ENCODE data around the gene FAM149B1.

Gene FAM149B1

DNA sequence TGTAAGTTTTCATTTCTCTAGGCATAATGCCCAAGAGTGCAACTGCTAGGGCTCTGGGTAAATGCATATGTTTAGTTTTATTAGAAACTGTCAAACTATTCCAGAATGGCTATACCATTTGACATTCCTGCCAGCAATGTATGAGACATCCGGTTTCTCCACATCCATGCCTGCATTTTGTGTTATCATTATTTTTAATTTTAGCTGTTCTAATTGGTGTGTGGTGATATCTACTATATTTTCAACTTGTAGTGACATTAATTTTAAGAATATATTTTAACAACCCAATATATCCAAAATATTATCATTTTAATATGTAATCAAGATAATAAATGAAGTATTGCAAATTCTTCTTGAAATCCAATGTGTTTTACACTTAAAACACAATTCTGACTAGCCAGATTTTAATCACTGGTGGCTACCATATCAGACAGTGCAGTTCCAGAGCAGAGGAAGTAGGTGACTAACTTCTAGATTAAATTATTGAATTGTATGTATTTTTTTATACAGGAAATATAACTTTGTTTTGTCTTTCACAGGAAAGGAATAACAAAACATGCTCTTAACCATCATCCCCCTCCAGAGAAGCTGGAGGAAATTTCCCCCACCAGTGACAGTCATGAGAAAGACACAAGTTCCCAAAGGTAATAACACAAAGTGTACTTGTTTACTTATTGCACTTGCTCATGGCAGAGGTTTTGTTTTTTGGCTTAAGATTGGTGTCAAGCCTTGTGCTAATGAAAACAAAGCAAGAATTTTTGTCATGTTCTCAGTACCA, 6.4 kb downstream of the FAM149B1 start:
- no peak for DNase-seq

DNA sequence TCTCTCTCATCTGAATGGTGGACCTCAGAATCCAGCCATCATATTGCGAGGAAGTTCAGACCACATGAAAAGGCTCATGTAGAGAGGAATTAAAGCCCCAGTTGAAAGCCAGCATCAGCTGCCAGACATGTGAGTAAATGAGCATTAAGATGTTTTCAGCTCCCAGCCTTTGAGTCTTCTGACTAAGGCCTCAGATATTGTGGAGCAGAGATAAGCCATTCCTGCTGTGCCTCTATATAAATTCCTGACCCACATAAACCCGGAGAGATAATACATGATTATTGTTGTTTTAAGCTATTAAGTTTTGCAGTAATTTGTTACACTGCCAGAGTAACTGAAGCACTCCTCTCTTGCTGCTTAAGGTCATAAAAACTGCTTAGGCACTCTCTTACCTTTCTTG, 14.6 kb downstream of the FAM149B1 start:
- no peak for DNase-seq

GRCh38 chr10:73183667-73184281, 15.9 kb downstream of the FAM149B1 start:
- no peak for DNase-seq

DNA sequence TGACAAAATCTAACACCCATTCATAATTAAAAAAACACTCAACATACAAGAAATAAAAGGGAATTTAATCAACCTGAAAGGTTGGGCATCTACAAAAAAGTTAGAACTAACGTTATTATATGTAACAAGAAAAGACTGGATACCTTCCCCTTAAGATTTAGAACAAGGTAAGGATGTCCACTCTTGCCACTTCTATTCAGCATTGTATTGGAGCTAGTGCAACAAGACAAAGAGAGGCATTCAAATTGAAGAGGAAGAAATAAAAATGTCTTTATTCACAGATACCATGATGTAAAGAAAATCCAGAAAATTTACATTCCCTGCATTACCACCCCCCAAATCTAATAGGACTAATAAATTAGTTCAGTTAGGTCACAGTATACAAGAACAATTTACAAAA, 18.3 kb downstream of the FAM149B1 start:
- DNase-seq, result no peak

- no peak for DNase-seq
Observed at GRCh38 chr10:73190188-73190587, 22.3 kb downstream of the FAM149B1 start.

- no peak for DNase-seq
Observed at GRCh38 chr10:73205081-73205480, 37.2 kb downstream of the FAM149B1 start.

- no peak for DNase-seq
Observed at GRCh38 chr10:73205890-73206289, 38.0 kb downstream of the FAM149B1 start.

- no peak for DNase-seq
Observed at GRCh38 chr10:73206385-73206784, 38.5 kb downstream of the FAM149B1 start.

DNA sequence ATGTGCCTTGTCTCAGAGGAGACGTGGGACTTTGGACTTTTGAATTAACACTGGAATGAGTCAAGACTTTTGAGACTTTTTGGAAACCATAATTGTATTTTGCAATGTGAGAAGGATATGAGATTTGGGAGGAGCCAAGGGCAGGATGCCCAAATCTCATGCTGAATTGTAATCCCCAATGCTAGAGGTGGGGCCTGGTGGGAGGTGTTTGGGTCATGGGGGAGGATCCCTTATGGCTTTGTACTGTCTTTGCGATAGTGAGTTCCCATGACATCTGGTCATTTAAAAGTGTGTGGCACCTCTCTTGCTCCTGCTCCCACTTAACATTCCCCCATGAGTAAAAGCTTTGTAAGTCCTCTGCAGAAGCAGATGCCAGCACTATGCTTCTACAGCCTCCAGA, 40.0 kb downstream of the FAM149B1 start:
- no peak for DNase-seq

- DNase-seq, result no peak
Observed at GRCh38 chr10:73209705-73210104, 41.8 kb downstream of the FAM149B1 start.

- no peak for DNase-seq
Observed at GRCh38 chr10:73210395-73211105, 42.6 kb downstream of the FAM149B1 start.

DNA sequence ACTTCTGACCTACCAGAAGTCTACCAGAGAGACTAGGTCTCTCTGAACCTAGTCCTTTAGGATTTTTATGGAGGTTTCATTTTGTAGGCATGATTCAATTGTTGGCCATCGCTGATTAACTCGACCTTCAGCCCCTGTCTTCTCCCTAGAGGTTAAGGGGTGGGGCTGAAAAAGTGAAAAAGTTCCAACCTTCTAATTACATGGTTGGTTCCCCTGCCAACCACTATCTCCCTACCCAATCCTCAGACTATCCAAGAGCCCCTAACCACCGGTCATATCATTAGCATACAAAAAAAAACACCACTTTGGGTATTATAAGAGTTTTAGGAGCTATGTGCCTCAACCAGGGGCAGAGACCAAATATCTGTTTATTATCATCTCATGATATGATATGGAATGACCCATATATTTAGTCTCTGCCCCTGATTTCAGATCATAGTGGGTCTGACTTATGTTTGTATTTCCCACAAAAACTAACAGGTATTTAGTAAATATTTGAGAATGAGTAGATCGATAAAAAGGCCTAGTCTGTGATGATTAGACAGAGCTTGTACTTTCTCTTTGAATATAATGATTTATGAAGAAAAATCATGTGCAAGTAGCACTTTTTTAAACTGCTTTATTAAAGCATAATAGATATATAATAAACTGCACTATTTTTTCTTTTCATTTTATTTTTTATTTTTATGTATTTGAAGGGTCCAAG, 43.3 kb downstream of the FAM149B1 start:
- no peak for DNase-seq

GRCh38 chr10:73215749-73216148, 47.8 kb downstream of the FAM149B1 start:
- no peak for DNase-seq

- DNase-seq, result no peak
Observed at GRCh38 chr10:73217628-73218027, 49.7 kb downstream of the FAM149B1 start.

DNA sequence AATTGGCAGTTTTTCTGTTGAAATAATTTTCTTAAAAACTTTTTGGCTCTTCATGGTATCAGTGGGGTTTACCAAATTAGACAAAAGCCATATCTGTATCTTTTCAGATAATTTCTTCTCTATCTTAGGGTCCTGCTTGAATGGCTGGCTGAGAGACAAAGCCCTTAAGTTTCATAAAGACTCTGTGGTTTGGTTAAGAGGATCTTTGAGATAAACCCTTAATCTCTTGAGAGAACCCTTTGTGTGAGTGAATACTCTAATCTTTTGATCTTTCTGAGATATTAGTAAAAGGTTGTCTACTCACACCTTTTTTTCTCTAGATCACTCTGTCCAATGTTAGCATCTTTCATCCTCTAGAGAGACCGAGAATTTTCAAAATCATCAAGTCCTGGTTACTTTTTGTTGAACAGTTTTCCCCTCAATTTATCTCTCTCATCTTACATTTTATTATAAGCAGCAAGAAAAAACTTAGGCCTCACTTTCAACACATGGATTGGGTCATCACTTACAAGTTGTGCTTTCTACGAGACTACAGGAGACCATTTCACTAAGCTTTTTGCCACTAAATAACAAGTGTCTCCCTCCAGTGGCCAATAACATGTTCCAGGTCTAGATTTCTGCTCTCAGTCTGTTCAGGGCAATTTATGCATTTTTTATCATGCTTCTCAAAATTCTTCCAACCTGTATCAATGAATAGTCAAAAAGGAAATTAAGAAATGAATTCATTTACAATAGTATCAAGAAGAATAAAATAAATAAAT, 50.7 kb downstream of the FAM149B1 start:
- DNase-seq, result peak; percentile 4

- DNase-seq, result no peak
Observed at GRCh38 chr10:73219384-73219783, 51.5 kb downstream of the FAM149B1 start.

DNA sequence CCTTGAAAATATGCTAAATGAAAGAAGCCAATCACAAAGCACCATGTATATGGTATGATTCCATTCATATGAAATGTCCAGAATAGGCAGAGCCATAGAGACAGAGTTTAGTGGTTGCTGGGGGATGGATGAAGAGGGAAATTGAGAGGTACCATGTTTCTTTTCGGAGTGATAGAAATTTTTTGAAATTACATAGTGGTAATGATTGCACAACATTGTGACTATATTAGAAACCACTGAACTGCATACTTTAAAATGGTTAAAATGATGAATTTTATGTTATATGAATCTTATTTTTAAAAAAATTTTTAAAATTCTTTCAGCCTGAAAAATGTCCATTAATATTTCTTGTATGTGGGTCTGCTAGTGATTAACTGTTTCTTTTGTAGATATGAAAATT, 53.1 kb downstream of the FAM149B1 start:
- DNase-seq, result no peak

DNA sequence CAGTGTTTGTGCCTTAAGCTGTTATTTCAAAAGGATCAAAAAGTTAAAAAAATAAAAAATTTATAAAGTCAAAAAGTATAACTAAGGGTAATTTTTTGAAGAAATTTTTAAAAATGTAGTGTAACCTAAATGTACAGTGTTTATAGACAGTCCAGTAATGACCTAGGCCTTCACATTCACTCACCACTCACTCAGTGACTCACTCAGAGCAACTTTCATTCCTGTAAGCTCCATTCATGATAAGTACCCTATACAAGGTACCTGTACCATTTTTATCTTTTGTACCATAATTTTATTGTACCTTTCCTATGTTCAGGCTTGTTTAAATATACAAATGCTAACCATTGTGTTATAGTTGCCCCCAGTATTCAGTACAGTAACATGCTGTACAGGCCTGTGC, 57.6 kb downstream of the FAM149B1 start:
- no peak for DNase-seq

DNA sequence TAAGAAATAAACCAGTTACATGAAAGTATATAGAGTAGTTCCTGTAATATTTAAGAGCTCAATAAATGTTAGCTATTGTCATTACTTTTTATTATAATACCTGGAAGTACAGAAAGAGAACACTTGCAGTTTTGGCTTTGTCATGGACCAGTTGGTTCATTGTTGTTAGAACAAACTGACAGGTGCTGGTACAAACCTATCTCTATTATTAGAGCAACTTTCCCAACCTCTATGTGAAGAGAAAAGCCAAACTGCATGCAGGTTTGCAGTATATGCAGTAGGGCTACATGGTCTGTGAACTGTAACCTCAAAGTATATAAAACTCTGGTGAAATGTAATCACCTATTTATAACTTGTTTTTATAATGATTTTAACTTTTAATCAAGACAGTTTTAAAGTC, 58.7 kb downstream of the FAM149B1 start:
- no peak for DNase-seq

GRCh38 chr10:73228247-73228646, 60.3 kb downstream of the FAM149B1 start:
- DNase-seq, result no peak

DNA sequence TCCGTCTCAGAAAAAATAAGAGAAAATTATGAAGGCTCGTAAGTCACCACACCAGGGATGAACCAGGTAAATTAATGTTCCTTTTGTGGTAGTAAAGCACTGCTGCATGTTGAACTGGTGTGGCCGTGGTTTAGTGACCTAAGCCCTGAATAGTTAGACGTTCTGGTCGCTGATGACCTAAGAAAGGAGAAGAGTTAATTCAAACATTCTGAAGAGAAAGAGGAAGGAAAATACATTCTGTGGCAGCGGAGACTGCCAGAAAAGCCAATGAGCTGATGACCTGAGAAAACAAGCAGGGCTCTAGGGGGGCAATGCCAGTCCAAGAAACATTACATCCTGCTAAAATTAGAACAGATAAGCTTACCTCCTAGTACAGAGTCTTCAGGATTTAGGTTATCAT, 61.6 kb downstream of the FAM149B1 start:
- no peak for DNase-seq

GRCh38 chr10:73232887-73233286, 65.0 kb downstream of the FAM149B1 start:
- no peak for DNase-seq

GRCh38 chr10:73233883-73234282, 66.0 kb downstream of the FAM149B1 start:
- DNase-seq, result no peak

Measured in CD4-positive, alpha-beta T cell treated with Interleukin-21 for 1 hour (primary cell).